Mesendoderm (in vitro differentiated cells): ENCODE data around the gene TP63.
A peak's percentile ranks its signal among the peaks of the same experiment; 100 is the strongest.
"Not testable (repeated sequence)": the region's sequence is repeated elsewhere in the genome, so short reads cannot be mapped to it uniquely, and the experiment has no call there.

Source experiments
- DNase-seq: peaks from one replicate; pipeline ENCODE4 v3.0.0; 2013
- H2AK5ac ChIP-seq: 2 replicates; pipeline ENCODE4 v1.6.1; 2013; ENCODE audit warnings: low read length, inconsistent platforms
- H2BK120ac ChIP-seq: 2 replicates; pipeline ENCODE4 v1.6.1; 2013; ENCODE audit warnings: low read depth, mild to moderate bottlenecking, low read length, moderate library complexity, mixed read lengths
- H2BK15ac ChIP-seq: replicated peaks from 2 replicates; pipeline ENCODE4 v1.6.1; 2013; ENCODE audit warnings: low read depth, mild to moderate bottlenecking, moderate library complexity
- H2BK5ac ChIP-seq: 2 replicates; pipeline ENCODE4 v1.6.1; 2013; ENCODE audit warnings: low read length, inconsistent platforms
- H3K18ac ChIP-seq: 2 replicates; pipeline ENCODE4 v1.6.1; 2013; ENCODE audit warnings: mild to moderate bottlenecking, low read length, mixed read lengths
- H3K23ac ChIP-seq: one replicate; pipeline ENCODE4 v1.6.1; 2013; ENCODE audit warnings: low read length
- H3K27ac ChIP-seq: 2 replicates; pipeline ENCODE4 v1.5.1; 2013; ENCODE audit warnings: low read depth, mild to moderate bottlenecking, inconsistent platforms, low read length, moderate library complexity
- H3K27me3 ChIP-seq: 2 replicates; pipeline ENCODE4 v1.6.1; 2013; ENCODE audit warnings: low read length, control low read depth, mild to moderate bottlenecking, inconsistent platforms; ENCODE audit not compliant: insufficient read depth, poor library complexity
- H3K36me3 ChIP-seq: 2 replicates; pipeline ENCODE4 v1.6.1; 2013; ENCODE audit warnings: low read length, inconsistent platforms; ENCODE audit not compliant: control insufficient read depth, insufficient read depth
- H3K4ac ChIP-seq: one replicate; pipeline ENCODE4 v1.6.1; 2013; ENCODE audit warnings: low read depth, mild to moderate bottlenecking, low read length, moderate library complexity
- H3K4me1 ChIP-seq: 2 replicates; pipeline ENCODE4 v1.6.1; 2013; ENCODE audit warnings: low read depth, low read length, inconsistent platforms; ENCODE audit not compliant: control insufficient read depth
- H3K4me2 ChIP-seq: 2 replicates; pipeline ENCODE4 v1.6.1; 2013; ENCODE audit warnings: low read length
- H3K4me3 ChIP-seq: 2 replicates; pipeline ENCODE4 v1.5.1; 2013; ENCODE audit warnings: mild to moderate bottlenecking, low read length
- H3K56ac ChIP-seq: one replicate; pipeline ENCODE4 v1.6.1; 2013; ENCODE audit warnings: low read length
- H3K79me1 ChIP-seq: 2 replicates; pipeline ENCODE4 v1.6.1; 2013; ENCODE audit warnings: low read length, inconsistent platforms
- H3K79me2 ChIP-seq: 2 replicates; pipeline ENCODE4 v1.6.1; 2013; ENCODE audit warnings: mild to moderate bottlenecking, low read length; ENCODE audit not compliant: control insufficient read depth, insufficient read depth
- H3K9ac ChIP-seq: 2 replicates; pipeline ENCODE4 v1.6.1; 2013; ENCODE audit warnings: low read length, inconsistent platforms
- H4K5ac ChIP-seq: one replicate; pipeline ENCODE4 v1.6.1; 2013; ENCODE audit warnings: low read length
- H4K8ac ChIP-seq: one replicate; pipeline ENCODE4 v1.6.1; 2013; ENCODE audit warnings: low read depth, mild to moderate bottlenecking, control low read depth, low read length, moderate library complexity
- WGBS: extraction: QIAGEN DNeasy Blood & Tissue Kit; methylation state at CpG from one replicate; pipeline ENCODE4 v1.1.7; 2013; ENCODE audit warnings: low lambda C conversion rate, missing lambda C conversion rate; ENCODE audit not compliant: insufficient coverage; ENCODE audit errors: extremely low coverage; 5-methylcytosine and 5-hydroxymethylcytosine counted together

The TP63 gene

GRCh38 chr3:189652042-189652441, 20.9 kb downstream of the TP63 start:
- Histone ChIP-seq H3K79me1 (no peaks in the 10 kb centered on the region), H3K4ac (no peak overlapping the region), H3K4me1 (no peaks in the 10 kb centered on the region), H2AK5ac (no peak overlapping the region), H3K9ac (no peak overlapping the region), H3K18ac (no peak overlapping the region), H3K79me2 (no peaks in the 10 kb centered on the region), H3K23ac (no peak overlapping the region), H4K5ac (no peak overlapping the region), H3K27ac (no peak overlapping the region), H4K8ac (no peak overlapping the region), H3K56ac (no peak overlapping the region), H3K36me3 (no peaks in the 10 kb centered on the region), H2BK120ac (no peak overlapping the region), H2BK5ac (no peak overlapping the region), H3K4me2 (no peak overlapping the region), H3K4me3 (no peak overlapping the region), H3K27me3 (no peaks in the 10 kb centered on the region), H2BK15ac (no peak overlapping the region)
- DNase-seq = peak; percentile 63
- WGBS = no CpG with 5 or more reads among the region's 1 CpG

GRCh38 chr3:189655617-189656016, 24.4 kb downstream of the TP63 start:
- Histone ChIP-seq H3K56ac (no peak overlapping the region), H3K9ac (no peak overlapping the region), H3K23ac (no peak overlapping the region), H4K8ac (no peak overlapping the region), H3K4me2 (no peak overlapping the region), H3K79me1 (no peaks in the 10 kb centered on the region), H3K27ac (no peak overlapping the region), H3K4ac (no peak overlapping the region), H2BK120ac (no peak overlapping the region), H2AK5ac (no peak overlapping the region), H3K18ac (no peak overlapping the region), H3K27me3 (no peaks in the 10 kb centered on the region), H2BK15ac (no peak overlapping the region), H2BK5ac (no peak overlapping the region), H3K79me2 (no peaks in the 10 kb centered on the region), H3K36me3 (no peaks in the 10 kb centered on the region), H3K4me1 (no peaks in the 10 kb centered on the region), H3K4me3 (no peak overlapping the region), H4K5ac (no peak overlapping the region)
- DNase-seq = no peak

- H3K36me3 ChIP-seq = no peaks in the 10 kb centered on the region
- no peak overlapping the region for H3K4ac ChIP-seq
- H4K5ac ChIP-seq = no peak overlapping the region
- H4K8ac ChIP-seq = no peak overlapping the region
- no peak overlapping the region for H2BK15ac ChIP-seq
- H2AK5ac ChIP-seq = no peak overlapping the region
- H3K9ac ChIP-seq = no peak overlapping the region
- DNase-seq = no peak
- no peak overlapping the region for H3K4me3 ChIP-seq
- no peak overlapping the region for H3K56ac ChIP-seq
- no peaks in the 10 kb centered on the region for H3K79me1 ChIP-seq
- no peak overlapping the region for H2BK5ac ChIP-seq
- no peak overlapping the region for H3K23ac ChIP-seq
- no peak overlapping the region for H3K27ac ChIP-seq
- H2BK120ac ChIP-seq = no peak overlapping the region
- no peaks in the 10 kb centered on the region for H3K27me3 ChIP-seq
- H3K79me2 ChIP-seq = no peaks in the 10 kb centered on the region
- H3K4me2 ChIP-seq = no peak overlapping the region
- no peaks in the 10 kb centered on the region for H3K4me1 ChIP-seq
- H3K18ac ChIP-seq = no peak overlapping the region
- no CpG with 5 or more reads among the region's 1 CpG for WGBS
Measured at GRCh38 chr3:189659571-189659970, 28.4 kb downstream of the TP63 start.

- Histone ChIP-seq H3K27me3 (no peaks in the 10 kb centered on the region), H3K4me1 (no peaks in the 10 kb centered on the region), H3K9ac (no peak overlapping the region), H2BK5ac (no peak overlapping the region), H4K5ac (no peak overlapping the region), H2BK120ac (no peak overlapping the region), H3K27ac (no peak overlapping the region), H2BK15ac (no peak overlapping the region), H3K79me1 (no peaks in the 10 kb centered on the region), H3K18ac (no peak overlapping the region), H3K36me3 (no peaks in the 10 kb centered on the region), H3K56ac (no peak overlapping the region), H3K4me2 (no peak overlapping the region), H3K23ac (no peak overlapping the region), H2AK5ac (no peak overlapping the region), H3K4ac (no peak overlapping the region), H3K79me2 (no peaks in the 10 kb centered on the region), H4K8ac (no peak overlapping the region), H3K4me3 (no peak overlapping the region)
- DNase-seq = peak; percentile 34
- WGBS = no CpG with 5 or more reads among the region's 1 CpG
Measured at GRCh38 chr3:189664311-189664710, 33.1 kb downstream of the TP63 start.

- H3K4me1 ChIP-seq = not testable (repeated sequence)
Measured at GRCh38 chr3:189672346-189672745, 41.2 kb downstream of the TP63 start.

GRCh38 chr3:189673535-189673934, 42.3 kb downstream of the TP63 start:
- no peak overlapping the region for H2BK15ac ChIP-seq
- no peak overlapping the region for H2BK120ac ChIP-seq
- H3K4me2 ChIP-seq = no peak overlapping the region
- no peak overlapping the region for H3K4me3 ChIP-seq
- H3K27me3 ChIP-seq = no peaks in the 10 kb centered on the region
- no peak for DNase-seq
- H3K23ac ChIP-seq = no peak overlapping the region
- H2AK5ac ChIP-seq = no peak overlapping the region
- no peak overlapping the region for H3K9ac ChIP-seq
- H3K27ac ChIP-seq = no peak overlapping the region
- no peak overlapping the region for H4K8ac ChIP-seq
- H2BK5ac ChIP-seq = no peak overlapping the region
- no peaks in the 10 kb centered on the region for H3K79me2 ChIP-seq
- H3K4ac ChIP-seq = no peak overlapping the region
- no CpG with 5 or more reads among the region's 2 CpGs for WGBS
- no peak overlapping the region for H3K56ac ChIP-seq
- H3K4me1 ChIP-seq = no peaks in the 10 kb centered on the region
- no peaks in the 10 kb centered on the region for H3K79me1 ChIP-seq
- H4K5ac ChIP-seq = no peak overlapping the region
- no peaks in the 10 kb centered on the region for H3K36me3 ChIP-seq
- H3K18ac ChIP-seq = no peak overlapping the region

More at GRCh38 chr3:189672346-189672745, 41.2 kb downstream of the TP63 start:
- H3K4me2 ChIP-seq, H3K4ac ChIP-seq, H4K8ac ChIP-seq, H2BK5ac ChIP-seq, H2BK120ac ChIP-seq, H3K79me1 ChIP-seq, H3K23ac ChIP-seq, H2AK5ac ChIP-seq, H3K36me3 ChIP-seq, H2BK15ac ChIP-seq, H3K79me2 ChIP-seq, H3K4me3 ChIP-seq, DNase-seq, H3K18ac ChIP-seq, H3K27ac ChIP-seq, H3K9ac ChIP-seq, H4K5ac ChIP-seq, H3K56ac ChIP-seq, H3K27me3 ChIP-seq: not testable (repeated sequence)
- no CpG with 5 or more reads among the region's 3 CpGs for WGBS
